HCT116 (cell line): ENCODE data around the gene DAPK2. TPM values are rescaled to one million over a fixed set of nuclear protein-coding genes. Genes with fewer than 3 reads are reported as not detected.

Experiments
- ATAC-seq: fragments of 200-7000 bp; cut with Tn5 transposase; 2 replicates; pipeline ENCODE4 v1.9.1; 2020; ENCODE audit warnings: mild to moderate bottlenecking, moderate library complexity
- BruUV-seq: library from RNA; stranded (reverse); fragments of 400-500 nt; replicated peaks from 2 replicates; lab custom pipeline; 2021; lab: Mats Ljungman, UMichigan
- CTCF ChIA-PET: fragments of 300-600 bp; sonication (Branson Sonifier 250); formaldehyde crosslinking; loops from one replicate; lab custom pipeline; 2021; ENCODE audit warnings: antibody characterized with exemption; lab: Charles Lee
- POLR2A ChIA-PET: fragments of 300-600, 350-600 bp; sonication (Branson Sonifier 250); formaldehyde crosslinking; loops from one replicate; lab custom pipeline; 2021; ENCODE audit warnings: antibody characterized with exemption; lab: Charles Lee
- RAD21 ChIA-PET, 2 experiments: fragments of 300-600 bp; sonication (Branson Sonifier 250); formaldehyde crosslinking; loops; one replicate each; lab custom pipeline; 2023; ENCODE audit warnings: low total read pairs in 2 of 2; ENCODE audit not compliant: uncharacterized antibody in 2 of 2, unreplicated experiment in 2 of 2, low non-redundant PET in 1 of 2; lab: Charles Lee
- DNase-seq: peaks from one replicate; pipeline ENCODE4 v3.0.0-alpha.2; 2010; ENCODE audit warnings: low read depth, low spot score
- H2AFZ ChIP-seq: fragments of 200-600 bp; shearing (Covaris generic), sonication (generic); 2 replicates; pipeline ENCODE4 v1.6.1; 2017; ENCODE audit warnings: low read depth, mixed run types, mixed read lengths, antibody characterized with exemption, low read length; ENCODE audit not compliant: poor library complexity, severe bottlenecking
- H3K27ac ChIP-seq: 2 replicates; pipeline ENCODE4 v1.5.1; 2012; ENCODE audit warnings: low read depth, low read length
- H3K27me3 ChIP-seq: fragments of 200-600 bp; sonication (generic); 2 replicates; pipeline ENCODE4 v1.6.1; 2016; ENCODE audit warnings: mixed run types, low read length, mixed read lengths; ENCODE audit not compliant: insufficient read depth
- H3K36me3 ChIP-seq, 2 experiments: fragments of 200-500 bp in 1 of 2; fragments of 200-600 bp in 1 of 2; sonication (Bioruptor generic) in 1 of 2; sonication (generic) in 1 of 2; 2 replicates each; pipeline versions ENCODE4 v1.5.1 to v1.6.1; 2014 to 2016; ENCODE audit warnings: low read length in 2 of 2, inconsistent platforms in 1 of 2, mixed read lengths in 1 of 2, mixed run types in 1 of 2; ENCODE audit not compliant: insufficient read depth in 2 of 2, control insufficient read depth in 1 of 2
- H3K4me1 ChIP-seq, 2 experiments: fragments of 200-600 bp in 1 of 2; sonication (generic) in 1 of 2; 2 replicates each; pipeline versions ENCODE4 v1.5.1 to v1.6.1; 2012 to 2017; ENCODE audit warnings: low read length in 2 of 2, inconsistent platforms in 1 of 2, mild to moderate bottlenecking in 1 of 2, mixed read lengths in 1 of 2, mixed run types in 1 of 2, moderate library complexity in 1 of 2; ENCODE audit not compliant: insufficient read depth in 2 of 2, control insufficient read depth in 1 of 2
- H3K4me2 ChIP-seq: fragments of 200-600 bp; sonication (generic); 2 replicates; pipeline ENCODE4 v1.6.1; 2017; ENCODE audit warnings: mixed run types, low read length, mixed read lengths
- H3K4me3 ChIP-seq, 2 experiments: fragments of 200-600 bp in 1 of 2; sonication (generic) in 1 of 2; replicated peaks in 1 of 2; 2 replicates each; pipeline ENCODE4 v1.5.1; 2011 to 2016; ENCODE audit warnings: low read length in 2 of 2, control low read depth in 1 of 2, low read depth in 1 of 2, mild to moderate bottlenecking in 1 of 2, mixed read lengths in 1 of 2, mixed run types in 1 of 2
- H3K79me2 ChIP-seq: fragments of 200-600 bp; sonication (generic); 2 replicates; pipeline ENCODE4 v1.6.1; 2017; ENCODE audit warnings: mild to moderate bottlenecking, mixed run types, low read length, moderate library complexity, mixed read lengths; ENCODE audit not compliant: insufficient read depth
- H3K9ac ChIP-seq: fragments of 200-600 bp; sonication (generic); 2 replicates; pipeline ENCODE4 v1.6.1; 2016; ENCODE audit warnings: low read length, mixed read lengths
- H3K9me2 ChIP-seq: fragments of 200-600 bp; sonication (generic), shearing (Covaris generic); 2 replicates; pipeline ENCODE4 v1.6.1; 2017; ENCODE audit warnings: mixed run types, mild to moderate bottlenecking, moderate library complexity; ENCODE audit not compliant: insufficient read depth
- H3K9me3 ChIP-seq, 2 experiments: fragments of 200-500 bp in 1 of 2; fragments of 200-600 bp in 1 of 2; sonication (Bioruptor generic) in 1 of 2; sonication (generic) in 1 of 2; 2 replicates each; pipeline ENCODE4 v1.6.1; 2014 to 2017; ENCODE audit warnings: low read length in 2 of 2, mixed read lengths in 2 of 2, inconsistent platforms in 1 of 2, low read depth in 1 of 2, mild to moderate bottlenecking in 1 of 2, mixed run types in 1 of 2, moderate library complexity in 1 of 2; ENCODE audit not compliant: control insufficient read depth in 1 of 2, insufficient read depth in 1 of 2
- H4K20me1 ChIP-seq: fragments of 200-600 bp; sonication (generic), shearing (Covaris generic); 2 replicates; pipeline ENCODE4 v1.6.1; 2017; ENCODE audit warnings: mixed run types, mild to moderate bottlenecking, moderate library complexity; ENCODE audit not compliant: insufficient read depth
- EZH2 ChIP-seq: fragments of 200-600 bp; sonication (generic); IDR thresholded peaks from 2 replicates; pipeline ENCODE4 v1.6.1; 2017; ENCODE audit warnings: antibody characterized with exemption, mixed run types
- FOSL1 ChIP-seq: IDR thresholded peaks from 2 replicates; pipeline ENCODE4 v1.6.1; 2012; ENCODE audit warnings: low read depth
- JUND ChIP-seq: IDR thresholded peaks from 2 replicates; pipeline ENCODE4 v1.6.1; 2012
- POLR2A ChIP-seq: IDR thresholded peaks from 2 replicates; pipeline ENCODE4 v1.7.0; 2011; ENCODE audit warnings: borderline replicate concordance; ENCODE audit not compliant: insufficient read depth, insufficient read length; ENCODE audit errors: extremely low read depth
- POLR2AphosphoS5 ChIP-seq: IDR thresholded peaks from 2 replicates; pipeline ENCODE4 v1.6.1; 2011; ENCODE audit warnings: mild to moderate bottlenecking, low read depth, low read length, moderate library complexity
- RAD21 ChIP-seq: IDR thresholded peaks from 2 replicates; pipeline ENCODE4 v1.6.1; 2012; ENCODE audit warnings: low read depth, mild to moderate bottlenecking
- SRF ChIP-seq: IDR thresholded peaks from 2 replicates; pipeline ENCODE4 v1.6.1; 2012; ENCODE audit warnings: low read depth
- TCF7L2 ChIP-seq: IDR thresholded peaks from 2 replicates; pipeline ENCODE4 v1.7.0; 2011; ENCODE audit warnings: borderline replicate concordance, inconsistent platforms; ENCODE audit not compliant: insufficient read depth, insufficient read length; ENCODE audit errors: extremely low read depth
- YY1 ChIP-seq: IDR thresholded peaks from 2 replicates; pipeline ENCODE4 v1.6.1; 2011; ENCODE audit warnings: low read length, low read depth, moderate library complexity, mild to moderate bottlenecking; ENCODE audit not compliant: insufficient replicate concordance; ENCODE audit errors: extremely low read depth
- ZFX ChIP-seq: fragments of 450-650 bp; IDR thresholded peaks from 2 replicates; pipeline ENCODE4 v1.6.1; 2017
- intact Hi-C: fragments of 100-400 bp; cut with micrococcal nuclease; formaldehyde crosslinking; loops from 2 replicates; pipeline ENCODE4 v1.10.0; 2022
- total RNA-seq: library from RNA; stranded (reverse); gene quantifications from one replicate; pipeline ENCODE4 v1.2.1, GENCODE V29; 2021; ENCODE audit not compliant: unreplicated experiment
- TF ChIP-seq, protein P1 (sequence below): IDR thresholded peaks from 2 replicates; pipeline ENCODE4 v1.6.1; 2011; ENCODE audit warnings: mild to moderate bottlenecking, low read length, moderate library complexity; ENCODE audit not compliant: insufficient replicate concordance; ENCODE audit errors: extremely low read depth

Gene DAPK2
- total RNA-seq, 1 experiment from 2014 or later: 4.8 TPM

DNA sequence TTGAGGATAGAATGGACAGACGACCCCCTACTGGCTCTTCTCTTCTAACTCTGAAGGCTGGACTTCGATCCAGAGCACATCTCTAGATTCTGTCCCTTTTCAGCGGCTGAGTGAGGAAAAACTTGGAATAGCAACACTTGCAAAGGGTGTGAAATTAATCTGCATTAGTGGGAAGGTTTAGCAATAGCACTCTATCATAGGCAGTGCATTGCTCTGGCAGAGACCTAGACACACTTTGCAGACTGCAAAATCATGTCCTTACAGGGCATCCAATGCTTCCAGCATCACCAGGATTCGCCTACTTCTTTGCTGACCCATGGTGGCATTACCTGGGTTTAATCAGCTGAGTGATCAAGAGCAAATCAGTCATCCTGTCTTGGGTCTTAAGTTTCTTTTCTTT lies 43.1 kb downstream of the DAPK2 start (continued):
- TF ChIP-seq, protein P1, sequence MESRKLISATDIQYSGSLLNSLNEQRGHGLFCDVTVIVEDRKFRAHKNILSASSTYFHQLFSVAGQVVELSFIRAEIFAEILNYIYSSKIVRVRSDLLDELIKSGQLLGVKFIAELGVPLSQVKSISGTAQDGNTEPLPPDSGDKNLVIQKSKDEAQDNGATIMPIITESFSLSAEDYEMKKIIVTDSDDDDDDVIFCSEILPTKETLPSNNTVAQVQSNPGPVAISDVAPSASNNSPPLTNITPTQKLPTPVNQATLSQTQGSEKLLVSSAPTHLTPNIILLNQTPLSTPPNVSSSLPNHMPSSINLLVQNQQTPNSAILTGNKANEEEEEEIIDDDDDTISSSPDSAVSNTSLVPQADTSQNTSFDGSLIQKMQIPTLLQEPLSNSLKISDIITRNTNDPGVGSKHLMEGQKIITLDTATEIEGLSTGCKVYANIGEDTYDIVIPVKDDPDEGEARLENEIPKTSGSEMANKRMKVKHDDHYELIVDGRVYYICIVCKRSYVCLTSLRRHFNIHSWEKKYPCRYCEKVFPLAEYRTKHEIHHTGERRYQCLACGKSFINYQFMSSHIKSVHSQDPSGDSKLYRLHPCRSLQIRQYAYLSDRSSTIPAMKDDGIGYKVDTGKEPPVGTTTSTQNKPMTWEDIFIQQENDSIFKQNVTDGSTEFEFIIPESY: no peak
- TF ChIP-seq RAD21: no peak
- no peak for TF ChIP-seq FOSL1
- no peak for TF ChIP-seq YY1
- TF ChIP-seq ZFX: no peak
- TF ChIP-seq TCF7L2: no peak

DNA sequence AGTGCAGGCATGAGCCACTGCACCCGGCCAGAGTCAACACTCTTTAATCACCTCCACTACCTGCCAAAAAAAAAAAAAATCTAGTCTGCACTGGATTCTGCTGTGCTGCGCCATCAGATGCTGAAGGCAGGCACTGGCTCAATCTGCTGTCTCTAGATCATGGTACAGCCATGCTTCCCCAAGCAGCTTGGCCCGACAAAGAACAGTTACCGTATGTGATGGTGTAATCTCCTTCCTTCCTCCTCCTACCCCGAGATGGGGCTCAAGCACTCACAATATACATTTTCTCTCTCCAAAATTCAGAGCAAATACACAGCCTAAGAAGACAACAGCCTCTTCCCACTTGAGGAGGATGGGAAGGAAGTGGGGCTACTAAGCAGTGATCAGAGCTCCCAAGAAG lies 45.1 kb downstream of the DAPK2 start:
- H3K79me2 ChIP-seq: no peaks in the 10 kb centered on the region
- H3K9ac ChIP-seq: no peak overlapping the region
- POLR2A ChIA-PET: no interaction called here
- no peak overlapping the region for H3K4me2 ChIP-seq
- DNase-seq (no peak), ATAC-seq (no peak)
- RAD21 ChIA-PET: no interaction called here
- no peak overlapping the region for H3K27ac ChIP-seq
- no peaks in the 10 kb centered on the region for H4K20me1 ChIP-seq
- 0 out of 2 replicates have a peak, but pooled peaks cover 3% of the 10 kb centered on the region for H3K27me3 ChIP-seq
- BruUV-seq: no TSS peak
- H3K9me2 ChIP-seq: no peaks in the 10 kb centered on the region
- H3K4me1 ChIP-seq: peaks cover 15 to 20% of the 10 kb centered on the region in 2 experiments
- TF ChIP-seq RAD21 (no peak), POLR2A (no peak), POLR2AphosphoS5 (no peak), SRF (no peak), JUND (no peak), EZH2 (no peak)
- intact Hi-C loops: no loop called here
- no peak overlapping the region for H2AFZ ChIP-seq
- no peaks in the 10 kb centered on the region for H3K9me3 ChIP-seq
- H3K36me3 ChIP-seq: no peaks in the 10 kb centered on the region
- H3K4me3 ChIP-seq: no peak overlapping the region
- CTCF ChIA-PET: no interaction called here
